ENCODE data around the gene PCARE.

- no peak for TF ChIP-seq CTCF (IDR thresholded peaks at IDR 0.05; ENCODE audit: insufficient read depth, low read length)
- no peak for TF ChIP-seq GABPA (IDR thresholded peaks at IDR 0.05; ENCODE audit: low read depth)
- TF ChIP-seq POLR2AphosphoS5 (IDR thresholded peaks at IDR 0.05; ENCODE audit: low read depth) = no peak
Measured at GRCh38 chr2:29057006-29057405, 17.3 kb downstream of the PCARE start.

Measured in HL-60 (cell line).